ENCODE results near the gene SYNE2.

- TF ChIP-seq GABPA (IDR thresholded peaks at IDR 0.05; ENCODE audit: borderline replicate concordance, insufficient read depth, low read length) = no peak
- no peak for TF ChIP-seq CEBPB (IDR thresholded peaks at IDR 0.05; ENCODE audit: low read depth, low read length)
- no peak for TF ChIP-seq JUND (IDR thresholded peaks at IDR 0.05; ENCODE audit: low read length)
- no peak for TF ChIP-seq RXRA (IDR thresholded peaks at IDR 0.05; ENCODE audit: insufficient read depth, low read depth, low read length)
- TF ChIP-seq TEAD4 (IDR thresholded peaks at IDR 0.05; ENCODE audit: low read depth, low read length) = no peak
- TF ChIP-seq, protein P1, sequence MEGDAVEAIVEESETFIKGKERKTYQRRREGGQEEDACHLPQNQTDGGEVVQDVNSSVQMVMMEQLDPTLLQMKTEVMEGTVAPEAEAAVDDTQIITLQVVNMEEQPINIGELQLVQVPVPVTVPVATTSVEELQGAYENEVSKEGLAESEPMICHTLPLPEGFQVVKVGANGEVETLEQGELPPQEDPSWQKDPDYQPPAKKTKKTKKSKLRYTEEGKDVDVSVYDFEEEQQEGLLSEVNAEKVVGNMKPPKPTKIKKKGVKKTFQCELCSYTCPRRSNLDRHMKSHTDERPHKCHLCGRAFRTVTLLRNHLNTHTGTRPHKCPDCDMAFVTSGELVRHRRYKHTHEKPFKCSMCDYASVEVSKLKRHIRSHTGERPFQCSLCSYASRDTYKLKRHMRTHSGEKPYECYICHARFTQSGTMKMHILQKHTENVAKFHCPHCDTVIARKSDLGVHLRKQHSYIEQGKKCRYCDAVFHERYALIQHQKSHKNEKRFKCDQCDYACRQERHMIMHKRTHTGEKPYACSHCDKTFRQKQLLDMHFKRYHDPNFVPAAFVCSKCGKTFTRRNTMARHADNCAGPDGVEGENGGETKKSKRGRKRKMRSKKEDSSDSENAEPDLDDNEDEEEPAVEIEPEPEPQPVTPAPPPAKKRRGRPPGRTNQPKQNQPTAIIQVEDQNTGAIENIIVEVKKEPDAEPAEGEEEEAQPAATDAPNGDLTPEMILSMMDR (IDR thresholded peaks at IDR 0.05; ENCODE audit: control extremely low read depth in 1 of 3, insufficient read depth in 1 of 3, low read depth in 1 of 3, low read length in 3 of 3) = no peak
- TF ChIP-seq EP300 (IDR thresholded peaks at IDR 0.05; ENCODE audit: borderline replicate concordance in 1 of 2, low read depth in 2 of 2, low read length in 2 of 2) = no peak
- TF ChIP-seq POLR2AphosphoS5 (IDR thresholded peaks at IDR 0.05; ENCODE audit: low read depth, low read length) = no peak
- no peak for TF ChIP-seq SIRT6 (IDR thresholded peaks at IDR 0.05; ENCODE audit: low read length)
- TF ChIP-seq SP1 (IDR thresholded peaks at IDR 0.05; ENCODE audit: low read depth, low read length) = no peak
- no peak for TF ChIP-seq CHD7 (IDR thresholded peaks at IDR 0.05; ENCODE audit: insufficient replicate concordance, low read length)
- no peak for TF ChIP-seq SP2 (IDR thresholded peaks at IDR 0.05; ENCODE audit: low read length)
- no peak for TF ChIP-seq ZNF274 (IDR thresholded peaks at IDR 0.05; ENCODE audit: borderline replicate concordance, extremely low read depth, low read length)
- TF ChIP-seq JUN (IDR thresholded peaks at IDR 0.05; ENCODE audit: low read depth, low read length) = no peak
Observed at GRCh38 chr14:63909984-63910383, 57.2 kb downstream of the SYNE2 start.

Measured in H1 (cell line).